Stomach (tissue), 9 donors: ENCODE measurements around the gene CRKL. TPM values are rescaled to one million over a fixed set of nuclear protein-coding genes. Genes with fewer than 3 reads are reported as not detected.

Source experiments
- DNase-seq, 2 donors: peaks; one replicate each; pipeline versions ENCODE4 v3.0.0 to v3.0.0-alpha.2; 2013 to 2019
- H3K27ac ChIP-seq, 5 donors: fragments of 200-600 bp in 4 of 5; sonication (generic) in 4 of 5; one replicate each; pipeline ENCODE4 v1.5.1; 2013 to 2019; ENCODE audit warnings: mild to moderate bottlenecking in 1 of 5, moderate library complexity in 1 of 5
- H3K27me3 ChIP-seq, 3 donors: fragments of 200-600 bp; sonication (generic); one replicate each; pipeline ENCODE4 v1.5.1; 2017 to 2019; ENCODE audit warnings: mixed run types in 1 of 3
- H3K36me3 ChIP-seq, 4 donors: fragments of 200-600 bp; sonication (generic); 1 replicate in 3 of 4; 2 replicates in 1 of 4; pipeline ENCODE4 v1.5.1; 2016 to 2019
- H3K4me1 ChIP-seq, 4 donors: fragments of 200-600 bp; sonication (generic); one replicate each; pipeline ENCODE4 v1.5.1; 2016 to 2019
- H3K4me3 ChIP-seq, 4 donors: fragments of 200-600 bp; sonication (generic) in 3 of 4; one replicate each; pipeline ENCODE4 v1.5.1; 2016 to 2019; ENCODE audit warnings: mild to moderate bottlenecking in 1 of 4
- H3K9me3 ChIP-seq, 4 donors: fragments of 200-600 bp; sonication (generic); one replicate each; pipeline ENCODE4 v1.5.1; 2016 to 2019
- EP300 ChIP-seq: sonication (generic); formaldehyde crosslinking; IDR thresholded peaks from one replicate; pipeline ENCODE4 v1.6.1; 2017; ENCODE audit warnings: antibody characterized with exemption
- POLR2A ChIP-seq, 4 donors: fragments of 450-650 bp; IDR thresholded peaks; one replicate each; pipeline ENCODE4 v1.6.1; 2016; ENCODE audit warnings: antibody characterized with exemption in 4 of 4, control low read depth in 2 of 4, mild to moderate bottlenecking in 1 of 4, moderate library complexity in 1 of 4
- POLR2AphosphoS5 ChIP-seq, 3 donors: sonication (generic); formaldehyde crosslinking; IDR thresholded peaks; one replicate each; pipeline ENCODE4 v1.6.1; 2016; ENCODE audit warnings: antibody characterized with exemption in 3 of 3
- WGBS, 5 donors: extraction: QIAGEN DNeasy Blood & Tissue Kit in 3 of 5; methylation state at CpG; one replicate each; pipeline versions ENCODE4 v1.1.5 to v1.1.7; 2013 to 2018; 5-methylcytosine and 5-hydroxymethylcytosine counted together
- intact Hi-C: fragments of 100-400 bp; cut with DNase I; formaldehyde crosslinking; loops from one replicate; pipeline ENCODE4 v1.15.1; 2023; ENCODE audit warnings: low total_unique reads
- polyA plus RNA-seq, 3 donors: library from polyadenylated mRNA; stranded (reverse); fragments of 200-250 nt; gene quantifications; one replicate each; pipeline ENCODE4 v1.2.3, GENCODE V29; 2013
- total RNA-seq, 5 donors: library from RNA; depleted of rRNA; stranded (reverse); fragments of >200 nt; gene quantifications; one replicate each; pipeline versions ENCODE4 v1.1.0 to v1.2.3, GENCODE V29; 2014 to 2016
- TF ChIP-seq, protein P1 (sequence below), 7 experiments: fragments of 450-650 bp in 4 of 7; fragments of 200-600 bp in 3 of 7; sonication (generic) in 3 of 7; IDR thresholded peaks; one replicate each; pipeline ENCODE4 v1.5.1; 2016 to 2019; ENCODE audit warnings: antibody characterized with exemption in 7 of 7, control low read depth in 2 of 7, mild to moderate bottlenecking in 1 of 7
- donor health status: healthy with polysubstance abuse.
- donor health status: Bipolar disorder and iron deficiency.
- donor health status: healthy.

The CRKL gene
- total and polyA plus RNA-seq, 8 donors: 11.6 to 60.3 (median 21.6) TPM

- WGBS, 5 donors: 73 to 81% (median 78%) methylated on average over 6 of the region's 6 CpGs
- Histone ChIP-seq H3K27me3 (no peaks in the 10 kb centered on the region), H3K4me3 (no peak overlapping the region), H3K9me3 (no peaks in the 10 kb centered on the region), H3K27ac (no peak overlapping the region), H3K36me3 (no peaks in the 10 kb centered on the region), H3K4me1 (no peaks in the 10 kb centered on the region)
- intact Hi-C loops: no loop called here
- TF ChIP-seq EP300: no peak
- TF ChIP-seq, protein P1, sequence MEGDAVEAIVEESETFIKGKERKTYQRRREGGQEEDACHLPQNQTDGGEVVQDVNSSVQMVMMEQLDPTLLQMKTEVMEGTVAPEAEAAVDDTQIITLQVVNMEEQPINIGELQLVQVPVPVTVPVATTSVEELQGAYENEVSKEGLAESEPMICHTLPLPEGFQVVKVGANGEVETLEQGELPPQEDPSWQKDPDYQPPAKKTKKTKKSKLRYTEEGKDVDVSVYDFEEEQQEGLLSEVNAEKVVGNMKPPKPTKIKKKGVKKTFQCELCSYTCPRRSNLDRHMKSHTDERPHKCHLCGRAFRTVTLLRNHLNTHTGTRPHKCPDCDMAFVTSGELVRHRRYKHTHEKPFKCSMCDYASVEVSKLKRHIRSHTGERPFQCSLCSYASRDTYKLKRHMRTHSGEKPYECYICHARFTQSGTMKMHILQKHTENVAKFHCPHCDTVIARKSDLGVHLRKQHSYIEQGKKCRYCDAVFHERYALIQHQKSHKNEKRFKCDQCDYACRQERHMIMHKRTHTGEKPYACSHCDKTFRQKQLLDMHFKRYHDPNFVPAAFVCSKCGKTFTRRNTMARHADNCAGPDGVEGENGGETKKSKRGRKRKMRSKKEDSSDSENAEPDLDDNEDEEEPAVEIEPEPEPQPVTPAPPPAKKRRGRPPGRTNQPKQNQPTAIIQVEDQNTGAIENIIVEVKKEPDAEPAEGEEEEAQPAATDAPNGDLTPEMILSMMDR (IDR thresholded peaks at IDR 0.05): no peak
- no peak for TF ChIP-seq POLR2AphosphoS5 (IDR thresholded peaks at IDR 0.05)
- TF ChIP-seq POLR2A (IDR thresholded peaks at IDR 0.05): no peak
- DNase-seq: no peak
These were observed 7.5 kb upstream of the CRKL start for GRCh38 chr22:20909543-20910303.

- no peak overlapping the region for H3K27ac ChIP-seq
- TF ChIP-seq, protein P1 (IDR thresholded peaks at IDR 0.05): no peak
- TF ChIP-seq POLR2AphosphoS5 (IDR thresholded peaks at IDR 0.05): no peak
- no peak for TF ChIP-seq POLR2A (IDR thresholded peaks at IDR 0.05)
- no peaks in the 10 kb centered on the region for H3K9me3 ChIP-seq
- H3K27me3 ChIP-seq: no peaks in the 10 kb centered on the region
- intact Hi-C loops: no loop called here
- H3K4me3 ChIP-seq: no peak overlapping the region
- WGBS, 5 donors: 86 to 92% (median 91%) methylated on average over 6 of the region's 6 CpGs
- H3K36me3 ChIP-seq: no peaks in the 10 kb centered on the region
- peaks cover 0 to 10% (median 7%) of the 10 kb centered on the region in 4 donors for H3K4me1 ChIP-seq
- no peak for DNase-seq
These were observed 4.7 kb upstream of the CRKL start for GRCh38 chr22:20912494-20912893.

DNA sequence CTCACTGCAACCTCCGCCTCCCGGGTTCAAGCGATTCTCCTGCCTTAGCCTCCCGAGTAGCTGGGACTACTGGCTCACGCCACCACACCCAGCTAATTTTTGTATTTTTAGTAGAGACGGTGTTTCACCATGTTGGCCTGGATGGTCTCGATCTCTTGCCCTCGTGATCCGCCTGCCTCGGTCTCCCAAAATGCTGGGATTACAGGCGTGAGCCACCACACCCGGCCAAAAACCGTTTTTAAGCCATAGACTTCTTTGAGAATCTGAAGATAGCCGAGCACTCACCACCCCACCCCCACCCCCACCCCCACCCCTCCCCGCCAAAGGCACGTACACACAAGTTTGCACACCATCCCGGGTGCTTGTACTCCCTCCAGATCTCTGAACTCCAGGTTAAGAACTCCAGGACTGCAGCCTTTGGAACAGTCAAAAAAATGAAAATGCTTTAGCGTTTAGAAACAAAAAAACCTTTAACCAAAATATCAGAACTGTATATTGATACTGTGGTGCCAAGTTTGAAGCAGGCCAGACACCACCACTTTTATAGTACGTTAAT, 1.5 kb downstream of the CRKL start:
- Histone ChIP-seq H3K36me3 (no peaks in the 10 kb centered on the region), H3K27ac (peak overlapping the region in 4 of 5 donors; percentile 97 to 98 (median 98)), H3K27me3 (no peaks in the 10 kb centered on the region), H3K4me1 (peaks cover 20 to 57% (median 44%) of the 10 kb centered on the region in 4 donors), H3K4me3 (peak overlapping the region; percentile 87 to 99 (median 96)), H3K9me3 (no peaks in the 10 kb centered on the region)
- TF ChIP-seq POLR2A (IDR thresholded peaks at IDR 0.05) (no peak), EP300 (no peak), POLR2AphosphoS5 (IDR thresholded peaks at IDR 0.05) (no peak)
- TF ChIP-seq, protein P1 (IDR thresholded peaks at IDR 0.05): no peak
- 0 to 2% (median 0%) methylated on average over 18 to 19 of the region's 19 CpGs for WGBS, 5 donors
- intact Hi-C loops: no loop called here
- peak in 1 of 2 donors; percentile 11 for DNase-seq

DNA sequence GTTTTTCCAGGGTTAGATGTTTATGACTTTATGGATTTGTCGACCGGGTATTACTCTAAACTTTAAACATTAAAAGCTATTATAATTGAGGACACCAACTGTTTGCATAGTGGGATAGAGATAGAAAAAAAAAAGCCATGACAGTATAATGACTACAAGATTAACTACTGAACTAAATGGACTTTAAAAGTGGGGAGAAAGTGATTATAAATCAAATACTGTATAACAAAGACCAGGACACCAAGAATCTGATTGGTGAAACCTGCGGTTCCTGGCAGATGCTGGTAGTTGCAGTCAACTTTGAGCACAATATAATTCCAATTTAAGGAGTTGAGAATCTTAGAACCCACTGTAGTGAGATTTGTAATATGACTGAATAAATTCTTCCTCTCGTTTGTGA, 2.5 kb downstream of the CRKL start:
- peaks cover 20 to 67% (median 49%) of the 10 kb centered on the region in 4 donors for H3K4me1 ChIP-seq
- H3K4me3 ChIP-seq: peak overlapping the region; percentile 87 to 99 (median 96)
- H3K9me3 ChIP-seq: no peaks in the 10 kb centered on the region
- intact Hi-C loops: no loop called here
- H3K27me3 ChIP-seq: no peaks in the 10 kb centered on the region
- H3K27ac ChIP-seq: peak overlapping the region in 2 of 5 donors; percentile 52 to 97
- no peaks in the 10 kb centered on the region for H3K36me3 ChIP-seq
- peak in 1 of 2 donors; percentile 18 for DNase-seq
- TF ChIP-seq POLR2A (IDR thresholded peaks at IDR 0.05): no peak
- TF ChIP-seq EP300: no peak
- no peak for TF ChIP-seq POLR2AphosphoS5 (IDR thresholded peaks at IDR 0.05)
- TF ChIP-seq, protein P1 (IDR thresholded peaks at IDR 0.05): no peak
- WGBS, 5 donors: 4 to 7% (median 6%) methylated on average over 4 of the region's 4 CpGs
